Tibial nerve (tissue), 4 donors: ENCODE measurements around the gene FBXO8.

ENCODE experiments used
- EP300 ChIP-seq, 2 donors: sonication (generic); formaldehyde crosslinking; IDR thresholded peaks; one replicate each; pipeline ENCODE4 v1.6.1; 2017; ENCODE audit warnings: antibody characterized with exemption in 2 of 2, mild to moderate bottlenecking in 1 of 2
- POLR2A ChIP-seq, 2 donors: fragments of 450-650 bp; IDR thresholded peaks; one replicate each; pipeline ENCODE4 v1.6.1; 2017; ENCODE audit warnings: antibody characterized with exemption in 2 of 2, mild to moderate bottlenecking in 2 of 2, moderate library complexity in 2 of 2
- TF ChIP-seq, protein P1 (sequence below), 5 experiments: fragments of 200-600 bp in 3 of 5; fragments of 450-650 bp in 2 of 5; sonication (generic) in 3 of 5; IDR thresholded peaks; one replicate each; pipeline ENCODE4 v1.5.1; 2016 to 2019; ENCODE audit warnings: antibody characterized with exemption in 5 of 5, mild to moderate bottlenecking in 3 of 5, moderate library complexity in 2 of 5

- TF ChIP-seq, protein P1, sequence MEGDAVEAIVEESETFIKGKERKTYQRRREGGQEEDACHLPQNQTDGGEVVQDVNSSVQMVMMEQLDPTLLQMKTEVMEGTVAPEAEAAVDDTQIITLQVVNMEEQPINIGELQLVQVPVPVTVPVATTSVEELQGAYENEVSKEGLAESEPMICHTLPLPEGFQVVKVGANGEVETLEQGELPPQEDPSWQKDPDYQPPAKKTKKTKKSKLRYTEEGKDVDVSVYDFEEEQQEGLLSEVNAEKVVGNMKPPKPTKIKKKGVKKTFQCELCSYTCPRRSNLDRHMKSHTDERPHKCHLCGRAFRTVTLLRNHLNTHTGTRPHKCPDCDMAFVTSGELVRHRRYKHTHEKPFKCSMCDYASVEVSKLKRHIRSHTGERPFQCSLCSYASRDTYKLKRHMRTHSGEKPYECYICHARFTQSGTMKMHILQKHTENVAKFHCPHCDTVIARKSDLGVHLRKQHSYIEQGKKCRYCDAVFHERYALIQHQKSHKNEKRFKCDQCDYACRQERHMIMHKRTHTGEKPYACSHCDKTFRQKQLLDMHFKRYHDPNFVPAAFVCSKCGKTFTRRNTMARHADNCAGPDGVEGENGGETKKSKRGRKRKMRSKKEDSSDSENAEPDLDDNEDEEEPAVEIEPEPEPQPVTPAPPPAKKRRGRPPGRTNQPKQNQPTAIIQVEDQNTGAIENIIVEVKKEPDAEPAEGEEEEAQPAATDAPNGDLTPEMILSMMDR (IDR thresholded peaks at IDR 0.05): no peak
- TF ChIP-seq EP300 (IDR thresholded peaks at IDR 0.05) (no peak), POLR2A (IDR thresholded peaks at IDR 0.05) (no peak)
Observed at GRCh38 chr4:174207367-174207766, 76.1 kb downstream of the FBXO8 start.
